ENCODE results near the gene PRDX5.

DNA sequence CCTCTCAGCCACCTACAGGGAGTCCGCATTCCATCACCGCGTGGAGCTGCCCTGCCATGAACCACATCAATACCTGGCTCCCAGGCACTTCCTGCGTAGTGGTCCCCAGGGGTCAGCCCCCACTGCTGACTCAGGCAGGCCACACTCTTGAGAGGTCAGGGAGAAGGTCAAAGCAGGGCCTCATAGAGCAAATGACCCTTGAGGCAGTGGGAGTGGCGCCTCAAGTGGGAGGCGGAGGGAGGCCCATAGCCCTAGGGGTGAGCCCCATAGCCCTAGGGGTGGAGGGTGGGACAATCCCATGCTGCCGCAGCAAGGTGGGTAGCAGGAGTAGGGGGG is 5.0 kb downstream of the PRDX5 start:
- TF ChIP-seq TCF4 (CRISPR knock-in tag; IDR thresholded peaks at IDR 0.05; ENCODE audit: borderline replicate concordance) (no peak), ZFP3 (CRISPR knock-in tag; IDR thresholded peaks at IDR 0.05) (no peak), ZFP30 (CRISPR knock-in tag; IDR thresholded peaks at IDR 0.05) (no peak), OSR1 (CRISPR knock-in tag; IDR thresholded peaks at IDR 0.05) (no peak), CSDC2 (CRISPR knock-in tag; IDR thresholded peaks at IDR 0.05) (no peak), SNAI2 (CRISPR knock-in tag; IDR thresholded peaks at IDR 0.05) (no peak), ESRRG (CRISPR knock-in tag; IDR thresholded peaks at IDR 0.05) (no peak), ARNTL (CRISPR knock-in tag; IDR thresholded peaks at IDR 0.05; ENCODE audit: borderline replicate concordance, low read depth) (no peak), ZNF70 (CRISPR knock-in tag; IDR thresholded peaks at IDR 0.05) (no peak), RARB (CRISPR knock-in tag; IDR thresholded peaks at IDR 0.05) (no peak)
- TF ChIP-seq, protein P1, sequence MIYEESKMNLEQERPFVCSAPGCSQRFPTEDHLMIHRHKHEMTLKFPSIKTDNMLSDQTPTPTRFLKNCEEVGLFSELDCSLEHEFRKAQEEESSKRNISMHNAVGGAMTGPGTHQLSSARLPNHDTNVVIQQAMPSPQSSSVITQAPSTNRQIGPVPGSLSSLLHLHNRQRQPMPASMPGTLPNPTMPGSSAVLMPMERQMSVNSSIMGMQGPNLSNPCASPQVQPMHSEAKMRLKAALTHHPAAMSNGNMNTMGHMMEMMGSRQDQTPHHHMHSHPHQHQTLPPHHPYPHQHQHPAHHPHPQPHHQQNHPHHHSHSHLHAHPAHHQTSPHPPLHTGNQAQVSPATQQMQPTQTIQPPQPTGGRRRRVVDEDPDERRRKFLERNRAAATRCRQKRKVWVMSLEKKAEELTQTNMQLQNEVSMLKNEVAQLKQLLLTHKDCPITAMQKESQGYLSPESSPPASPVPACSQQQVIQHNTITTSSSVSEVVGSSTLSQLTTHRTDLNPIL (CRISPR knock-in tag; IDR thresholded peaks at IDR 0.05; ENCODE audit: low read depth), result no peak
- TF ChIP-seq, protein P2, sequence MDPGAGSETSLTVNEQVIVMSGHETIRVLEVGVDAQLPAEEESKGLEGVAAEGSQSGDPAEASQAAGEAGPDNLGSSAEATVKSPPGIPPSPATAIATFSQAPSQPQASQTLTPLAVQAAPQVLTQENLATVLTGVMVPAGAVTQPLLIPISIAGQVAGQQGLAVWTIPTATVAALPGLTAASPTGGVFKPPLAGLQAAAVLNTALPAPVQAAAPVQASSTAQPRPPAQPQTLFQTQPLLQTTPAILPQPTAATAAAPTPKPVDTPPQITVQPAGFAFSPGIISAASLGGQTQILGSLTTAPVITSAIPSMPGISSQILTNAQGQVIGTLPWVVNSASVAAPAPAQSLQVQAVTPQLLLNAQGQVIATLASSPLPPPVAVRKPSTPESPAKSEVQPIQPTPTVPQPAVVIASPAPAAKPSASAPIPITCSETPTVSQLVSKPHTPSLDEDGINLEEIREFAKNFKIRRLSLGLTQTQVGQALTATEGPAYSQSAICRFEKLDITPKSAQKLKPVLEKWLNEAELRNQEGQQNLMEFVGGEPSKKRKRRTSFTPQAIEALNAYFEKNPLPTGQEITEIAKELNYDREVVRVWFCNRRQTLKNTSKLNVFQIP (CRISPR knock-in tag; IDR thresholded peaks at IDR 0.05; ENCODE audit: borderline replicate concordance, low read depth), result no peak
- TF ChIP-seq, protein P3, sequence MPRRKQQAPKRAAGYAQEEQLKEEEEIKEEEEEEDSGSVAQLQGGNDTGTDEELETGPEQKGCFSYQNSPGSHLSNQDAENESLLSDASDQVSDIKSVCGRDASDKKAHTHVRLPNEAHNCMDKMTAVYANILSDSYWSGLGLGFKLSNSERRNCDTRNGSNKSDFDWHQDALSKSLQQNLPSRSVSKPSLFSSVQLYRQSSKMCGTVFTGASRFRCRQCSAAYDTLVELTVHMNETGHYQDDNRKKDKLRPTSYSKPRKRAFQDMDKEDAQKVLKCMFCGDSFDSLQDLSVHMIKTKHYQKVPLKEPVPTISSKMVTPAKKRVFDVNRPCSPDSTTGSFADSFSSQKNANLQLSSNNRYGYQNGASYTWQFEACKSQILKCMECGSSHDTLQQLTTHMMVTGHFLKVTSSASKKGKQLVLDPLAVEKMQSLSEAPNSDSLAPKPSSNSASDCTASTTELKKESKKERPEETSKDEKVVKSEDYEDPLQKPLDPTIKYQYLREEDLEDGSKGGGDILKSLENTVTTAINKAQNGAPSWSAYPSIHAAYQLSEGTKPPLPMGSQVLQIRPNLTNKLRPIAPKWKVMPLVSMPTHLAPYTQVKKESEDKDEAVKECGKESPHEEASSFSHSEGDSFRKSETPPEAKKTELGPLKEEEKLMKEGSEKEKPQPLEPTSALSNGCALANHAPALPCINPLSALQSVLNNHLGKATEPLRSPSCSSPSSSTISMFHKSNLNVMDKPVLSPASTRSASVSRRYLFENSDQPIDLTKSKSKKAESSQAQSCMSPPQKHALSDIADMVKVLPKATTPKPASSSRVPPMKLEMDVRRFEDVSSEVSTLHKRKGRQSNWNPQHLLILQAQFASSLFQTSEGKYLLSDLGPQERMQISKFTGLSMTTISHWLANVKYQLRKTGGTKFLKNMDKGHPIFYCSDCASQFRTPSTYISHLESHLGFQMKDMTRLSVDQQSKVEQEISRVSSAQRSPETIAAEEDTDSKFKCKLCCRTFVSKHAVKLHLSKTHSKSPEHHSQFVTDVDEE (CRISPR knock-in tag; IDR thresholded peaks at IDR 0.05), result no peak

Data from SK-N-SH treated with all-trans-retinoic acid at 6 μM for 48 hours (cell line).